Neural crest cell (in vitro differentiated cells): ENCODE data around the gene MAK. TPM values are rescaled to one million over a fixed set of nuclear protein-coding genes. Genes with fewer than 3 reads are reported as not detected.

Experiments used
- DNase-seq: peaks from one replicate; pipeline ENCODE4 v3.0.0; 2021; ENCODE audit warnings: low read depth, mixed read lengths, low spot score
- H3K27ac Mint-ChIP-seq: one replicate; pipeline ENCODE4 v1.8.0; 2021; ENCODE audit warnings: mild to moderate bottlenecking, mixed read lengths; ENCODE audit not compliant: unreplicated experiment
- H3K27me3 Mint-ChIP-seq: 2 replicates; pipeline ENCODE4 v1.8.0; 2021; ENCODE audit warnings: low read depth, mild to moderate bottlenecking, mixed read lengths
- H3K36me3 Mint-ChIP-seq: 2 replicates; pipeline ENCODE4 v1.8.0; 2021; ENCODE audit warnings: low read depth, mild to moderate bottlenecking, mixed read lengths
- H3K4me1 Mint-ChIP-seq: 2 replicates; pipeline ENCODE4 v1.8.0; 2021; ENCODE audit warnings: mixed read lengths
- H3K4me3 Mint-ChIP-seq: one replicate; pipeline ENCODE4 v1.8.0; 2021; ENCODE audit warnings: mild to moderate bottlenecking, mixed read lengths
- H3K9me3 Mint-ChIP-seq: 2 replicates; pipeline ENCODE4 v1.8.0; 2021; ENCODE audit warnings: mixed read lengths
- CTCF ChIP-seq: fragments of 200-600 bp; sonication (generic); conservative IDR thresholded peaks from 2 replicates; pipeline ENCODE4 v1.5.0; 2021; ENCODE audit warnings: antibody characterized with exemption, mild to moderate bottlenecking
- total RNA-seq: library from RNA; stranded (reverse); gene quantifications from 2 replicates; pipeline ENCODE4 v1.2.1, GENCODE V29; 2021

The MAK gene
- total RNA-seq, 1 donor from 2014 or later = 0.93 TPM

GRCh38 chr6:10733863-10734262 lies 104.5 kb downstream of the MAK start:
- Mint-ChIP-seq H3K4me3 (no peak overlapping the region), H3K27me3 (no peaks in the 10 kb centered on the region)

GRCh38 chr6:10733151-10733715 lies 105.1 kb downstream of the MAK start:
- TF ChIP-seq CTCF = no peak
- Mint-ChIP-seq H3K4me1 (no peaks in the 10 kb centered on the region), H3K36me3 (peaks cover 11% of the 10 kb centered on the region), H3K27me3 (no peaks in the 10 kb centered on the region), H3K9me3 (no peaks in the 10 kb centered on the region), H3K27ac (no peak overlapping the region), H3K4me3 (no peak overlapping the region)
- no peak for DNase-seq

More at GRCh38 chr6:10733863-10734262, 104.5 kb downstream of the MAK start:
- Mint-ChIP-seq H3K27ac (no peak overlapping the region), H3K9me3 (no peaks in the 10 kb centered on the region), H3K36me3 (peaks cover 10% of the 10 kb centered on the region), H3K4me1 (no peaks in the 10 kb centered on the region)
- no peak for DNase-seq
- no peak for TF ChIP-seq CTCF

GRCh38 chr6:10730254-10730653 lies 108.1 kb downstream of the MAK start:
- no peak for DNase-seq
- Mint-ChIP-seq H3K9me3 (no peaks in the 10 kb centered on the region), H3K4me3 (peak overlapping the region; percentile 29), H3K36me3 (peaks cover 20% of the 10 kb centered on the region), H3K4me1 (peaks cover 6% of the 10 kb centered on the region), H3K27me3 (no peaks in the 10 kb centered on the region), H3K27ac (no peak overlapping the region)
- TF ChIP-seq CTCF = no peak

- DNase-seq = no peak
- TF ChIP-seq CTCF = no peak
- Mint-ChIP-seq H3K4me3 (peak overlapping the region; percentile 98), H3K36me3 (peaks cover 16% of the 10 kb centered on the region), H3K9me3 (peaks cover 2% of the 10 kb centered on the region), H3K27ac (no peak overlapping the region), H3K4me1 (peaks cover 38% of the 10 kb centered on the region), H3K27me3 (no peaks in the 10 kb centered on the region)
These were observed 112.6 kb downstream of the MAK start for GRCh38 chr6:10725716-10726115.

GRCh38 chr6:10725044-10725443 lies 113.3 kb downstream of the MAK start:
- peaks cover 38% of the 10 kb centered on the region for H3K4me1 Mint-ChIP-seq
- peaks cover 13% of the 10 kb centered on the region for H3K36me3 Mint-ChIP-seq
- peaks cover 2% of the 10 kb centered on the region for H3K9me3 Mint-ChIP-seq
- peak overlapping the region; percentile 98 for H3K4me3 Mint-ChIP-seq
- no peaks in the 10 kb centered on the region for H3K27me3 Mint-ChIP-seq
- TF ChIP-seq CTCF = no peak
- H3K27ac Mint-ChIP-seq = peak overlapping the region; percentile 57
- DNase-seq = no peak

GRCh38 chr6:10723567-10723881 lies 114.8 kb downstream of the MAK start:
- peaks cover 13% of the 10 kb centered on the region for H3K36me3 Mint-ChIP-seq
- peaks cover 38% of the 10 kb centered on the region for H3K4me1 Mint-ChIP-seq
- H3K27ac Mint-ChIP-seq = peak overlapping the region; percentile 97

More at GRCh38 chr6:10723567-10723881, 114.8 kb downstream of the MAK start:
- no peak for DNase-seq
- peaks cover 2% of the 10 kb centered on the region for H3K9me3 Mint-ChIP-seq
- H3K4me3 Mint-ChIP-seq = peak overlapping the region; percentile 98
- TF ChIP-seq CTCF = no peak
- H3K27me3 Mint-ChIP-seq = no peaks in the 10 kb centered on the region
